Activated naive CD8-positive, alpha-beta T cell treated with anti-CD3 and anti-CD28 coated beads, Interleukin-2, amount 50 U/mL, for 24 hours (primary cell): Measurements from ENCODE around the gene ZSCAN9.
A peak's percentile ranks its signal among the peaks of the same experiment; 100 is the strongest.

Experiments
- ATAC-seq: fragments of 150-1000 bp; cut with Tn5 transposase; one replicate; pipeline ENCODE4 v1.10.0; 2021
- DNase-seq: peaks from one replicate; pipeline ENCODE4 v3.0.0; 2021
- H3K27ac Mint-ChIP-seq: one replicate; pipeline ENCODE4 v1.8.0; 2021; ENCODE audit warnings: mild to moderate bottlenecking, mixed read lengths
- H3K27me3 Mint-ChIP-seq: one replicate; pipeline ENCODE4 v1.8.0; 2021; ENCODE audit warnings: mixed read lengths
- H3K36me3 Mint-ChIP-seq: one replicate; pipeline ENCODE4 v1.8.0; 2021; ENCODE audit warnings: low read depth, mixed read lengths
- H3K4me1 Mint-ChIP-seq: one replicate; pipeline ENCODE4 v1.8.0; 2021; ENCODE audit warnings: mixed read lengths
- H3K4me3 Mint-ChIP-seq: one replicate; pipeline ENCODE4 v1.8.0; 2021; ENCODE audit warnings: mild to moderate bottlenecking, moderate library complexity, mixed read lengths
- H3K9me3 Mint-ChIP-seq: one replicate; pipeline ENCODE4 v1.8.0; 2021; ENCODE audit warnings: mixed read lengths

ZSCAN9 gene

DNA sequence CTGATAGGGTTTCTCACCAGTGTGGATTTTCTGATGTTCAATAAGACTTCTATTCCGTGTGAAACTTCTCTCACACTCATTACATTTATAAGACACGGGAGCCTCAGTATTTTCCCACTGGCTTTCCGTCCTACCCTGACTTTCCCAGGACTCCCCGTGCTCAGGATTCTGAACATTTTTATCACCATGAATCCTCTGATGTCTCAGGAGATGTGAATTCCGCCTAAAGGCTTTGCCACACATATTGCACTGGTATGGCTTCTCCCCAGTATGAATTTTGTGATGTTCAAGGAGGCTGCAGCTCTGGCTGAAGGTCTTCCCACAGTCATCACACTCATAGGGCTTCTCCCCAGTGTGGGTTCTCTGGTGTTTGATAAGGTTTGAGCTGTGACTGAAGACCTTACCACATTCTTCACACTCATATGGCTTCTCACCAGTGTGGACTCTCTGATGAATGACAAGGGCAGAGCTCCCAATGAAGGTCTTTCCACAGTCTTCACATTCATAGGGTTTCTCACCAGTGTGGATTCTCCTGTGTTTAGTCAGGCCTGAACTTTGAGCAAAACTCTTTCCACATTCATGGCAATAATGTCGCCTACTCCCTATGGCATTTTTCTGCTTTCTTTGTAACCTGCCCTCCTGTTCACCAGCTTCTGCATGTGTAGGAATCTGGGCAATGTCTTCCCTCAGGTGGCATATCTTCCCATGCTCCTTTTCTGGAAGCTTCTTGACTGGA, 20.3 kb downstream of the ZSCAN9 start:
- ATAC-seq (no peak), DNase-seq (no peak)
- H3K4me3 Mint-ChIP-seq: no peak overlapping the region
- H3K4me1 Mint-ChIP-seq: peaks cover 8% of the 10 kb centered on the region
- H3K27me3 Mint-ChIP-seq: no peaks in the 10 kb centered on the region
- H3K27ac Mint-ChIP-seq: no peak overlapping the region
- peaks cover 27% of the 10 kb centered on the region for H3K36me3 Mint-ChIP-seq
- no peaks in the 10 kb centered on the region for H3K9me3 Mint-ChIP-seq

DNA sequence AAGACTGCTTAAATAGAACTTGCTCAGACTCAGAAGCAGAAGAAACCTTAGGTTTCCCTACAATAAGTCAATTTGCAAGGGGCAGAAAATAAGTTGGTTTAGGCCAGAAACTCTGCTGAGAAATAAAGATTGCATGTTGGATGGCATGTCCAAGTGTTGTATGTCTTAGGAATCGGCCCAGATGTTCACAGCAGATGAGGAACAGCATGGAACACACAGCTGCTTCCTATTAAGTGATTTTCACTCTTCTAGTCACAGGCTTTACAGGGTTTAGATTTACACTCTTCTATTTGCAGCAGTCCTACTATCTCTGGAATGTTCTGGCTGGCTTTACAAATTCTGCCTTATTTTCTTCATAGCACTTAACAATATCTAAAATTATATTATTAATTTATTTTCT, 23.8 kb downstream of the ZSCAN9 start:
- no peaks in the 10 kb centered on the region for H3K27me3 Mint-ChIP-seq
- H3K4me3 Mint-ChIP-seq: no peak overlapping the region
- DNase-seq (no peak), ATAC-seq (no peak)
- no peaks in the 10 kb centered on the region for H3K9me3 Mint-ChIP-seq
- peaks cover 27% of the 10 kb centered on the region for H3K36me3 Mint-ChIP-seq
- H3K27ac Mint-ChIP-seq: no peak overlapping the region
- H3K4me1 Mint-ChIP-seq: peaks cover 25% of the 10 kb centered on the region

DNA sequence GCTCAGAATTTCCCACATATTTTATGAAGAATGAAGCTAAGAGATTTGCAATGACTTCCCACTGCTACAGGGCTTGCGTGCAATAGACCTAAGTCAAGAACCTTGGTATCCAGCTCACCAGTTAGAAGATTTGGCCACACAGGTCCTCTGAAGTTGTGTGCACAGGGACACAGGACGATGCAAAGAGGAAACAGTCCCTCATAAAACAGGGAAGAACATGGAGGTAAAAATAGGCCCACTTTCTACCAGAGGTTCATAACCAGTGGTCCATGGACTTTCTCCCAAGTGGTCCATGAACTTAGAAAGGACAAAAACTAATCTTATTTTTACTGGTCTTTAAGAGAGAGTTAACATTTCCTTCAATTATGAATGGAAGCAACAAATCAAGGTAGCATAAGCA, 25.7 kb downstream of the ZSCAN9 start:
- no peak for ATAC-seq
- H3K27ac Mint-ChIP-seq: peak overlapping the region; percentile 25
- peaks cover 28% of the 10 kb centered on the region for H3K4me1 Mint-ChIP-seq

DNA sequence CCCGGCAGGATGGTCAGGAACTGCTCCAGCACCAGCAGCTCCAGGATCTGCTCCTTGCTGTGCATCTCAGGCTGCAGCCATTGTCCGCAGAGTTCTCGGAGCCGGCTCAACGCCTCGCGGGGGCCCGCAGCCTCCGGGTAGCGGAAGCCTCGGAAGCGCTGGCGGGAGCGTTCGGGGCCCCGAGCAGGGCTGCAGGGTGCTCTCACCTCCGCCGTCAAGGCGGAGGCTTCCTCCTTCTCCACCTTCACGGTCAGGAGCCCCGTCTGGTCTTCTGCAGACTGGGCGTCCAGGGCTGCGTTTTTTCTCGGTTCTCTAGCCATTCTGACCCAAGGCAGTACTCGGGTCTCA, 26.6 kb downstream of the ZSCAN9 start:
- DNase-seq (peak; percentile 42), ATAC-seq (peak; percentile 35)
- no peaks in the 10 kb centered on the region for H3K9me3 Mint-ChIP-seq
- H3K4me3 Mint-ChIP-seq: peak overlapping the region; percentile 90
- peak overlapping the region; percentile 89 for H3K27ac Mint-ChIP-seq
- H3K36me3 Mint-ChIP-seq: peaks cover 3% of the 10 kb centered on the region
- H3K27me3 Mint-ChIP-seq: no peaks in the 10 kb centered on the region
- peaks cover 28% of the 10 kb centered on the region for H3K4me1 Mint-ChIP-seq

More for the DNA sequence above, 25.7 kb downstream of the ZSCAN9 start:
- Mint-ChIP-seq H3K36me3 (peaks cover 10% of the 10 kb centered on the region), H3K9me3 (no peaks in the 10 kb centered on the region), H3K4me3 (peak overlapping the region; percentile 90), H3K27me3 (no peaks in the 10 kb centered on the region)
- DNase-seq: no peak

DNA sequence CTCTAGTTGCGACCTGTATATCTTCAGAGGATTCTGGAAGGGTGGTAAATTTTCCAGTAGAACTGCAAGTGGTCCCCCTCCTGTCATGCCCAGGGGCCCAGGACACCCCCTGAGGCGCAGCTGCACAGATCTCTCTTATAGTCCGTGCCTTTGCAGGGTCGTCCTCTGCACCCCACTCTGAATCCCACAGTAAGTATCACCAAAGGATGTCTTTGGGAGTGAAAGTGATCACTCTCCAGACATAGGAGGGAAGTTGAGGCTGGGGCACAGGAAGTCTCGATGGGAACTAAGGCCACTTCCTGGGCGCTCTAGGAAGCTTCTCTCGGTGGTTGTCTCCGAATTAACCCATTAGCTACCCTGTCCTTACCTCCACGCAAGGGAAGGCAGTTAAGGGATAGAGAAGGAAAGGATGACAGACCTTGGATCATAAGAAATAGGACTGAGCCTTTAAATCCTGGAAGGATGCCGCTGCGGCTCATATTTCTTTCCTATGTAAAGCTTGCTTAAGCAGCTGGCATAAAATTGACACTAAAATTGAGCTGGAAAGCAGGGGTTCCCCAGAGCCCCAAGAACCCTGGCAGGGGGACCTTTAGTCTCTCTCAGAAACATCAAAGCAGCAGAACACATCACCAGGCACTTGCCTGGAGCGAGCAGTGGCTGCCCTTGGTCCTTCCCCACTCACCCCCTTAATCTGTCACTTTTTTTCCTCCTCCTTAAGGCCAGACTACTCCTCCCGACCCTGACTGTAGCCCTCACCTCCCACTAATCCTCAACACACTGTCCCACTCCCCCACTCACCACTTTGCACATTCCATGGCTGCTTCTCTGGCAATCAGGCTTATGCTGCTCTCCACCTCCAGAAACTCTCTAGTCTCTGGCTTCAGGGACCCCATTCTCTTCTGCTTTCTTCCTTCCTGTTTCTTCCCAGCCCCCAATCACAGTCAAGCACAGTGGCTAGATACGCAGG, 27.2 kb downstream of the ZSCAN9 start, which contains the start of gene ZKSCAN4:
TSS of gene ZKSCAN4 (minus strand) at position 261 of the 967 bp plus-strand sequence. CDS start 289 bp downstream, outside the sequence.
- peak within 1 kb of the TSS; percentile 90 for H3K4me3 Mint-ChIP-seq
- H3K27ac Mint-ChIP-seq: peak within 1 kb of the TSS; percentile 89
- H3K4me1 Mint-ChIP-seq: peaks cover 28% of the 10 kb centered on the region
- ATAC-seq (peak; percentile 90), DNase-seq (peak; percentile 84)
- H3K36me3 Mint-ChIP-seq: peaks cover under 1% of the 10 kb centered on the region
- H3K27me3 Mint-ChIP-seq: no peaks in the 10 kb centered on the region
- no peaks in the 10 kb centered on the region for H3K9me3 Mint-ChIP-seq

DNA sequence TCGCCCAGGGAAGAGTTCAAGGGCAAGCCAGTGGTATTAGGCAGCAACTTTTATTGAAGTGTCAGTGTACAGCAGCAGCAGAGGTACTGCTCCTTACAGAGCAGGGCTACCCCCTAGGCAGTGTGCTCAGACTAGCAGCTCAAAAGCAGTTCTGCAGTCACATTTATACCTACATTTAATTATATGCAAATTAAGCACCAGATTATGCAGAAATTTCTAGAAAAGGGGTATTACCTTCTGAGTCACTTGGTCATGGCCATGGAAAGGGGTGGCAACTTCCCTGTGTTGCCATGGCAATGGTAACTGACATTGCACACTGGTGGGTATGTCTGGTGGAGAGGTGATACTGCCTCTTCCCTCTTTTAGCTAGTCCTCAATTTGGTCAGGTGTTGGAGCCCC, 29.0 kb downstream of the ZSCAN9 start:
- Mint-ChIP-seq H3K27me3 (no peaks in the 10 kb centered on the region), H3K4me1 (peaks cover 34% of the 10 kb centered on the region), H3K27ac (no peak overlapping the region), H3K4me3 (no peak overlapping the region), H3K36me3 (peaks cover 10% of the 10 kb centered on the region), H3K9me3 (peaks cover 5% of the 10 kb centered on the region)
- no peak for DNase-seq
- ATAC-seq: peak; percentile 43

DNA sequence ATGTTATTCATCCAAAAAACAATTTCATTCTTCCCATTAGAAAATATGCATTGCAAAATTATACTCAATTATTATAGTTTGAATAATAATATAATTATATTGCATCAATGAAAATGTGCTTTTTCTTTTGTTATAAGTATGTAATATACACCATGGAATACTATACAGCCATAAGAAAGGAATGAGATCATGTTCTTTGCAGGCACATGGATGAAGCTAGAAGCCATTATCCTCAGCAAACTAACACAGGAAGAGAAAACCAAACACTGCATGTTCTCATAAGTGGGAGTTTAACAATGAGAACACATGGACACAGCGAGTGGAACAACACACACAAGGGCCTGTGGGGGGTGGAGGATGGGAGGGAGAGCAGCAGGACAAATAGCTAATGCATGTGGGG, 32.0 kb downstream of the ZSCAN9 start:
- Mint-ChIP-seq H3K27me3 (peaks cover 4% of the 10 kb centered on the region), H3K4me1 (peaks cover 20% of the 10 kb centered on the region), H3K9me3 (peaks cover 10% of the 10 kb centered on the region), H3K4me3 (no peak overlapping the region), H3K27ac (no peak overlapping the region), H3K36me3 (peaks cover 14% of the 10 kb centered on the region)
- DNase-seq (no peak), ATAC-seq (no peak)

DNA sequence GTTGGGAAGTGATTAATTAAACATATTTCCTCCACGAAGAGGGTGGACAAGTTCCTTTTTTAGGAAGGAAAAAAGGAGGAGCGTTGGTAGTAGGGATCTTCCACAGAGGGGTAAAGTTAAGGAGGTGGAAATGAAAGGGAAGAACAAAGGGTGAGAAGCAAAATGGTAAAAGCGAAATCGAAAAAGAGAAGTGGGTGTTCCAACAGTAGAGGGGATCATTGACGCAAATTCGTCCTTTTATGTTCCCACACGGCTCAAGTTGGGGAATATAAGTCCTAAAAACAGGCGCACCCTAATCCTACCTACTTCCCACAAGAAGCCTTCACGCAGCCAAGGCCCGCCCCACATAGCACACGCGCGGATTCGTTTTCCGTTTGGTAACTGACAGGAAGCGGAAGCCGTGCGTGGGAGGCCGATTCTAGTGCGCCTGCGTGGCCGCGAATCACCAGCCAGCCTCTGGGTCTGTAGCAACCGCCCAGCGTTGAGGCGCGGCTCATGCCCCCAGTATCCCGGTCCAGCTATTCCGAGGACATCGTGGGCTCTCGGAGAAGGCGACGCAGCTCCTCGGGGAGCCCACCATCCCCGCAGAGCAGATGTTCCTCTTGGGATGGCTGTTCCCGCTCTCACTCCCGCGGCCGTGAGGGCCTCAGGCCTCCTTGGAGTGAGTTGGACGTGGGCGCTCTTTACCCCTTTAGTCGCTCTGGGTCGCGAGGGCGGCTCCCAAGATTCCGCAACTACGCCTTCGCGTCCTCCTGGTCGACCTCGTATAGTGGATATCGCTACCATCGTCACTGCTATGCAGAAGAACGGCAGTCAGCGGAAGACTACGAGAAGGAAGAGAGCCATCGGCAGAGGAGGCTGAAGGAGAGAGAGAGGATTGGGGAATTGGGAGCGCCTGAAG, 34.1 kb downstream of the ZSCAN9 start, which contains the start of gene NKAPL:
TSS of gene NKAPL (plus strand) at position 421 of the 901 bp plus-strand sequence. CDS start at position 496, 75 bp downstream.
- H3K4me3 Mint-ChIP-seq: peak within 1 kb of the TSS; percentile 30
- peaks cover 10% of the 10 kb centered on the region for H3K4me1 Mint-ChIP-seq
- H3K9me3 Mint-ChIP-seq: peaks cover 10% of the 10 kb centered on the region
- H3K27me3 Mint-ChIP-seq: peaks cover 4% of the 10 kb centered on the region
- H3K36me3 Mint-ChIP-seq: peaks cover 14% of the 10 kb centered on the region
- ATAC-seq (peak; percentile 59), DNase-seq (peak; percentile 68)
- H3K27ac Mint-ChIP-seq: peak within 1 kb of the TSS; percentile 55

DNA sequence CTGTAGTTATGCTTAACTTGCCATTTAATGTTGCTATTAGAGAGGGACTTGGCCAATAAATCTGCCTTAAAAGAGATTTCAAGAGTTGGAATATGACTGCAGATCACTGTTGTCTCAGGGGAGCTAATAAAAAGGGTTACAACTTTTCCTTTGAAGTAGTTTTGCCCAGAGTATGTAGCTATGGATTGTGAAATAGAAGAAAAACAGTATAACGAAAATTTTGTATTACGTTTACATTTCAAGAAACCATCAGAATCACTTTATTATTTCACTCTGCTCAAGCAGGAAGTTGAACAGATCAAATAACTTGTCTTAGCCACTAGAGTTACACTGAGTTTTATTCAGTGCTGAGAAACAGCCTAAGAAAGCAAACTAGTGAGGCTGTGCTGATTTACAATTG, 38.8 kb downstream of the ZSCAN9 start:
- peaks cover 4% of the 10 kb centered on the region for H3K27me3 Mint-ChIP-seq
- DNase-seq (no peak), ATAC-seq (no peak)
- H3K4me1 Mint-ChIP-seq: peaks cover 8% of the 10 kb centered on the region
- no peak overlapping the region for H3K27ac Mint-ChIP-seq
- H3K9me3 Mint-ChIP-seq: peaks cover 6% of the 10 kb centered on the region
- no peak overlapping the region for H3K4me3 Mint-ChIP-seq
- H3K36me3 Mint-ChIP-seq: peaks cover 4% of the 10 kb centered on the region

DNA sequence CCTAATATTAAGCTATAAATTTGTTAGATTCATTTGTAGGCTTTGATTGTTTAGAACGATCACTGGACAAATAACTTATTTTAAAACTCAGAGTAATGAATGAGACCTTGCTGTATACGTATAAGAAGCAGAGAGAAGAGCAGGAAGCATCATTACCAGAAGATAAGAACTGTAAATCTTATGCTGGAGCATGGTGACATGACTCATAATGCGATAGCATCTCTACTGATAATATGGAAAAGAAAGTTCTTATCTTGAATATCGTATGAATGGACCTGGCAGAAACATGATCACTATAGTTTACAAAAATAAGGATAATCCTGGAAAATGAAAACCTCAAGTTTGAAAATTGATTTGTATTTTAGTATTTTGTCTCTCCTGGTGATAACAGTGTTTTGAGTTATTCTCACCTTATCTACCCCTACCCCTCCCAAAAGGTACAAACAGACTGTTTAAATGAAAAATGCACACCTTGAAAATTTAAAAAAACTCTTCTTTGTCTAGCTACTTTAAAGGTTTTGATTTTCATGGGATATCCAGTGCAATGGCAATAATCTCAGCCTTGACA, 39.8 kb downstream of the ZSCAN9 start:
- H3K36me3 Mint-ChIP-seq: no peaks in the 10 kb centered on the region
- no peak overlapping the region for H3K4me3 Mint-ChIP-seq
- H3K27ac Mint-ChIP-seq: no peak overlapping the region
- no peak for ATAC-seq
- DNase-seq: no peak
- no peaks in the 10 kb centered on the region for H3K27me3 Mint-ChIP-seq
- H3K4me1 Mint-ChIP-seq: peaks cover 14% of the 10 kb centered on the region
- peaks cover under 1% of the 10 kb centered on the region for H3K9me3 Mint-ChIP-seq

DNA sequence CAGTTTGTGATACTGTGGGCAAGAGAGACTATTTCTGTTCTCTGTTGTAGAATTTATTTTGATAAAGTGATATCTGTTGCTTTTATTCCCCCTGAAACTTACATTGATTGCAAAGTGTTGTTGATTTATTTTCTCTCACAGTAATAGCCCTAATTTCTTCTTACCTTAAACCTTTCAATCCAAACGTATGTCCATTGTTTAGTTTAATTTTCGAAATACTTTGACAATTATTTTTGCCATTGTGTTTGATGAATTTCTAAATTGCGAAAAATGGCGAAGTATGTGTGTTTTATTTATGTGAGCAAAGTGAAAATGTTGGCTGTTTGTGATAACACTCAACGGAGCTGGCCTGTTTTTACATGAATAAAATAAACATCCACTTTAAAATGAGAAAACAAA, 41.5 kb downstream of the ZSCAN9 start:
- Mint-ChIP-seq H3K4me1 (peaks cover 16% of the 10 kb centered on the region), H3K27me3 (no peaks in the 10 kb centered on the region), H3K4me3 (no peak overlapping the region), H3K9me3 (no peaks in the 10 kb centered on the region), H3K27ac (no peak overlapping the region), H3K36me3 (no peaks in the 10 kb centered on the region)
- ATAC-seq (no peak), DNase-seq (no peak)

DNA sequence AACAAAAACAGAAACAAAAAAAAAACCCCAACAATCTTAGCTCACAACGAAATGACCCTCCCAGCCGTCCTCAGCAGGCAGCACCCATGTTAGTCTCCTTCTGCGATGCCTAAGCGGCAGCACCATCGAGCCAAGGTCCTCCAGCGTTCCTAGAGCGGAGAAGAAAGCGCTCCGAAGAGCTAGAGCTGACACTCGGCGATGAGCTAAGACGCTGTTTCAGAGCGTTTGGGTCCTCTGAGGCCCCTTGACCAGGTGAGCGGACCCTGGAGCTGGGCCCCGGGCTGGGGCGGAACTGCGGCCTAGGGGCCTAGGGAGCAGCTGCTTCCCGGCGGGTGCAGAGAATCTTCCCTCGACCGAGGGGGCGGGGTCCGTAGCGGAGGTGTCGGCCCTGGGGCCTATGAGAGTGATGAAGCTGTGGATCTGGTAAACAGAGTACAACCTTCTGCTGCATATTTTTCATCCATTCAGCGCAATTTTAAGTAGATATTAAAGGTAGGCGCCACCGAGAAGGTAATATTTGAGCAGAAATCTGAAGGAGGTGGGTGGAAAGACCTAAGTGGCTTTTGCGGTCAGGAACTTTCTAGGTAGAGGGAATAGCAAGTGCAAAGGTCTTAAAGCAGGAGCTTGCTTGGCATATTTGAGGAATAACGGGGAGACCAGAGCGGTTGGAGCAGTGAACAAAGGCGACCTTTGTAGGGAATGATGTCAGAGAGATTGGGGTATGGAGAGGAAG, 42.1 kb downstream of the ZSCAN9 start, which contains the start of gene ZSCAN26:
TSS of gene ZSCAN26 (plus strand) at position 182 of the 733 bp plus-strand sequence. CDS start 4,777 bp downstream, outside the sequence.
- ATAC-seq: peak; percentile 91
- peaks cover 16% of the 10 kb centered on the region for H3K4me1 Mint-ChIP-seq
- DNase-seq: peak; percentile 79
- no peaks in the 10 kb centered on the region for H3K9me3 Mint-ChIP-seq
- no peak within 1 kb of the TSS for H3K27ac Mint-ChIP-seq
- H3K4me3 Mint-ChIP-seq: no peak within 1 kb of the TSS
- H3K27me3 Mint-ChIP-seq: no peaks in the 10 kb centered on the region
- no peaks in the 10 kb centered on the region for H3K36me3 Mint-ChIP-seq

DNA sequence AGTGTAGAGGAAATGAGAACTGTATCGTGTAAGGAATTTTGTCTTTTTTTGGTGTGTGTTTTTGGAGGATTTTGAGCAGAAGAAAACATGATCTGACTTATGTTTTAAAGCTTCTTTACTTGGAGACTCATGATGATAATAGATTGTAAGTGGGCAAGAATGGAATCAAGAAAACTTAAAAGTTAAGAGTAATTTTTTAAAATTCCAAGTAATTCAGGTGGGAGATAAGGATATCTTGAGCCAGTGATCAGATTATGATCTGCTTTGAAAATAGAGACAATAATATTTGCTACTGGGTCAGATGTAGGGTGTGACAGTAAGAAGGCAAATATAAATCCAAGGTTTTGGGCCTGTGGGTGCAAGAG, 42.6 kb downstream of the ZSCAN9 start:
- Mint-ChIP-seq H3K27ac (no peak overlapping the region), H3K36me3 (peaks cover 4% of the 10 kb centered on the region), H3K27me3 (no peaks in the 10 kb centered on the region), H3K4me3 (no peak overlapping the region), H3K9me3 (no peaks in the 10 kb centered on the region), H3K4me1 (peaks cover 16% of the 10 kb centered on the region)
- DNase-seq: no peak
- ATAC-seq: no peak
